HG03571 (cell line): Measurements from ENCODE around the gene CD151.

Source experiments
- ATAC-seq: cut with Tn5 transposase; IDR thresholded peaks from one replicate; pipeline ENCODE4 v1.9.1; 2021; ENCODE audit not compliant: unreplicated experiment

CD151 gene

GRCh38 chr11:813072-813455, 19.7 kb upstream of the CD151 start:
- ATAC-seq = no peak

GRCh38 chr11:813456-814096, 19.2 kb upstream of the CD151 start:
- no peak for ATAC-seq

- ATAC-seq = no peak
Observed at GRCh38 chr11:815675-816432, 16.9 kb upstream of the CD151 start.

GRCh38 chr11:816433-816779, 16.3 kb upstream of the CD151 start:
- no peak for ATAC-seq

GRCh38 chr11:818396-819128, 14.2 kb upstream of the CD151 start, which contains the start of gene PNPLA2:
TSS of gene PNPLA2 (plus strand) at chr11:818914. CDS start at chr11:819719, 805 bp downstream.
- ATAC-seq = no peak

- ATAC-seq = peak; percentile 56
Observed at GRCh38 chr11:819129-819931, 13.4 kb upstream of the CD151 start.

GRCh38 chr11:819943-820649, 12.7 kb upstream of the CD151 start:
- peak; percentile 52 for ATAC-seq

GRCh38 chr11:820655-821511, 11.9 kb upstream of the CD151 start:
- no peak for ATAC-seq

- ATAC-seq = no peak
Observed at GRCh38 chr11:821512-822371, 11.0 kb upstream of the CD151 start.

- ATAC-seq = no peak
Observed at GRCh38 chr11:823441-824291, 9.1 kb upstream of the CD151 start.

- no peak for ATAC-seq
Observed at GRCh38 chr11:824292-824880, 8.4 kb upstream of the CD151 start.

GRCh38 chr11:824942-825341, 7.8 kb upstream of the CD151 start:
- no peak for ATAC-seq

GRCh38 chr11:825366-826226, 7.2 kb upstream of the CD151 start:
- no peak for ATAC-seq

- ATAC-seq = no peak
Observed at GRCh38 chr11:826227-826621, 6.5 kb upstream of the CD151 start.

- no peak for ATAC-seq
Observed at GRCh38 chr11:826836-827145, 6.0 kb upstream of the CD151 start.

GRCh38 chr11:827146-827896, 5.4 kb upstream of the CD151 start:
- ATAC-seq = no peak
